K562 (cell line): ENCODE measurements around the gene ADPGK. TPM values are rescaled to one million over a fixed set of nuclear protein-coding genes. Genes with fewer than 3 reads are reported as not detected.

Source experiments
- ATAC-seq: fragments of 200-7000 bp; cut with Tn5 transposase; 3 replicates; pipeline ENCODE4 v1.9.1; 2020; ENCODE audit warnings: moderate library complexity
- BruUV-seq: library from RNA; stranded (reverse); fragments of 400-500 nt; replicated peaks from 2 replicates; lab custom pipeline; 2021; lab: Mats Ljungman, UMichigan
- CTCF ChIA-PET: fragments of 300-600 bp; formaldehyde crosslinking; extraction: SDS; loops from one replicate; lab custom pipeline; 2021; ENCODE audit warnings: low intra/inter-chr PET ratio; lab: Yijun Ruan, JAX
- POLR2A ChIA-PET: fragments of 300-600, 350-650 bp; sonication (Branson Sonifier 250); formaldehyde crosslinking; extraction: SDS; loops from one replicate; lab custom pipeline; 2021; ENCODE audit warnings: antibody characterized with exemption, inconsistent platforms; lab: Yijun Ruan, JAX
- DNase-seq, 4 experiments: peaks; one replicate each; pipeline versions ENCODE4 v3.0.0 to v3.0.0-alpha.2; 2011 to 2018; ENCODE audit warnings: low spot score in 3 of 4, mixed read lengths in 3 of 4; ENCODE audit errors: extremely low read depth in 1 of 4
- FAIRE-seq: peaks from 2 replicates; lab custom pipeline; 2011; peaks lifted over from hg19 to GRCh38; lab: Jason Lieb, UNC
- H2AFZ ChIP-seq: 2 replicates; pipeline ENCODE4 v1.6.0; 2011; ENCODE audit warnings: low read depth, low read length, control low read depth, inconsistent platforms
- H3K27ac ChIP-seq: fragments of 200-600 bp; 3 replicates; pipeline ENCODE4 v1.8.0; 2011; ENCODE audit warnings: low read depth, mild to moderate bottlenecking, control low read depth, inconsistent platforms, low read length, moderate library complexity, mixed read lengths; ENCODE audit errors: extremely low read depth
- H3K27me3 ChIP-seq, 2 experiments: fragments of 300-600 bp in 1 of 2; 2 replicates in 1 of 2; 3 replicates in 1 of 2; pipeline versions ENCODE4 v1.6.0 to v1.8.0; 2011; ENCODE audit warnings: inconsistent platforms in 2 of 2, low read length in 2 of 2, mild to moderate bottlenecking in 1 of 2, mixed read lengths in 1 of 2, moderate library complexity in 1 of 2; ENCODE audit not compliant: control insufficient read depth in 2 of 2, insufficient read depth in 2 of 2
- H3K36me3 ChIP-seq: fragments of 300-600 bp; 3 replicates; pipeline ENCODE4 v1.8.0; 2011; ENCODE audit warnings: mild to moderate bottlenecking, low read length, inconsistent platforms; ENCODE audit not compliant: control insufficient read depth, insufficient read depth
- H3K4me1 ChIP-seq, 2 experiments: fragments of 200-600 bp in 1 of 2; replicated peaks in 1 of 2; 2 replicates in 1 of 2; 3 replicates in 1 of 2; pipeline versions ENCODE4 v1.5.1 to v1.8.0; 2011; ENCODE audit warnings: inconsistent platforms in 2 of 2, low read length in 2 of 2, mild to moderate bottlenecking in 1 of 2, mixed read lengths in 1 of 2, moderate library complexity in 1 of 2; ENCODE audit not compliant: control insufficient read depth in 2 of 2, insufficient read depth in 2 of 2
- H3K4me2 ChIP-seq: 2 replicates; pipeline ENCODE4 v1.6.1; 2011; ENCODE audit warnings: low read length, control low read depth, inconsistent platforms, mixed read lengths; ENCODE audit not compliant: insufficient read depth
- H3K4me3 ChIP-seq: fragments of 200-600 bp; sonication (generic), shearing (Covaris generic); 2 replicates; pipeline ENCODE4 v1.5.1; 2016; ENCODE audit warnings: control low read depth, inconsistent platforms
- H3K79me2 ChIP-seq: fragments of 200-600 bp; 3 replicates; pipeline ENCODE4 v1.8.0; 2011; ENCODE audit warnings: low read length, inconsistent platforms; ENCODE audit not compliant: control insufficient read depth, insufficient read depth
- H3K9ac ChIP-seq, 2 experiments: 2 replicates each; pipeline versions ENCODE4 v1.6.0 to v1.6.1; 2011; ENCODE audit warnings: low read depth in 2 of 2, low read length in 2 of 2, control low read depth in 1 of 2, inconsistent platforms in 1 of 2, mild to moderate bottlenecking in 1 of 2, mixed read lengths in 1 of 2; ENCODE audit not compliant: insufficient read depth in 1 of 2
- H3K9me1 ChIP-seq: one replicate; pipeline ENCODE4 v1.6.0; 2011; ENCODE audit warnings: inconsistent platforms, mild to moderate bottlenecking, low read length, moderate library complexity; ENCODE audit not compliant: control insufficient read depth, insufficient read depth
- H3K9me3 ChIP-seq: replicated peaks from 2 replicates; pipeline ENCODE4 v1.5.1; 2011; ENCODE audit warnings: low read depth, low read length, inconsistent platforms; ENCODE audit not compliant: control insufficient read depth, insufficient read depth
- H4K20me1 ChIP-seq: replicated peaks from 2 replicates; pipeline ENCODE4 v1.6.1; 2011; ENCODE audit warnings: low read length, inconsistent platforms, mixed read lengths; ENCODE audit not compliant: control insufficient read depth, insufficient read depth
- DPF2 ChIP-seq: fragments of 450-650 bp; IDR thresholded peaks from 2 replicates; pipeline ENCODE4 v1.6.1; 2016
- EGR1 ChIP-seq: fragments of 450-650 bp; conservative IDR thresholded peaks from 2 replicates; pipeline ENCODE4 v1.6.1; 2017; ENCODE audit warnings: mild to moderate bottlenecking
- ELF1 ChIP-seq: fragments of 200-800 bp; sonication (Bioruptor generic); IDR thresholded peaks from 2 replicates; pipeline ENCODE4 v1.6.1; 2016; ENCODE audit warnings: missing genetic modification characterization, missing compliant biosample characterization
- FOXK1 ChIP-seq: sonication (generic); formaldehyde crosslinking; IDR thresholded peaks from 2 replicates; pipeline ENCODE4 v1.8.0; 2022; ENCODE audit warnings: missing genetic modification reagents, mild to moderate bottlenecking, borderline replicate concordance
- HNRNPK ChIP-seq: fragments of 200-400 bp; formaldehyde crosslinking; IDR thresholded peaks from one replicate; pipeline ENCODE4 v1.6.1; 2018; ENCODE audit warnings: mild to moderate bottlenecking, low read depth, low read length; ENCODE audit not compliant: poor library complexity, severe bottlenecking
- HNRNPL ChIP-seq: fragments of 200-400 bp; formaldehyde crosslinking; IDR thresholded peaks from 2 replicates; pipeline ENCODE4 v1.6.1; 2017; ENCODE audit warnings: low read depth, mild to moderate bottlenecking, low read length
- KLF6 ChIP-seq: fragments of 250-450 bp; sonication (Bioruptor Pico); IDR thresholded peaks from 2 replicates; pipeline ENCODE4 v1.4.0; 2020; ENCODE audit warnings: mild to moderate bottlenecking, moderate library complexity, borderline replicate concordance
- MAFF ChIP-seq: IDR thresholded peaks from 2 replicates; pipeline ENCODE4 v1.6.1; 2012; ENCODE audit warnings: low read length, improper control_type of control experiment
- PHF20 ChIP-seq: fragments of 450-650 bp; IDR thresholded peaks from 2 replicates; pipeline ENCODE4 v1.6.1; 2018; ENCODE audit not compliant: partially characterized antibody
- POLR2H ChIP-seq: IDR thresholded peaks from 2 replicates; pipeline ENCODE4 v1.6.1; 2016; ENCODE audit warnings: missing genetic modification characterization, low read depth, mild to moderate bottlenecking, control low read depth, missing compliant biosample characterization, moderate library complexity
- RBM14 ChIP-seq: fragments of 200-400 bp; formaldehyde crosslinking; IDR thresholded peaks from 2 replicates; pipeline ENCODE4 v1.6.1; 2018; ENCODE audit warnings: low read depth, mild to moderate bottlenecking, low read length, moderate library complexity, borderline replicate concordance; ENCODE audit not compliant: insufficient read depth
- SIX5 ChIP-seq, 2 experiments: IDR thresholded peaks; 2 replicates each; pipeline ENCODE4 v1.6.1; 2011; ENCODE audit warnings: low read length in 2 of 2, borderline replicate concordance in 1 of 2, low read depth in 1 of 2, mild to moderate bottlenecking in 1 of 2, moderate library complexity in 1 of 2; ENCODE audit not compliant: insufficient read depth in 1 of 2
- THRAP3 ChIP-seq: fragments of 450-650 bp; IDR thresholded peaks from 2 replicates; pipeline ENCODE4 v1.6.1; 2016; ENCODE audit warnings: mild to moderate bottlenecking, inconsistent platforms, borderline replicate concordance
- ZNF140 ChIP-seq: fragments of 250-450 bp; sonication (Bioruptor Pico); IDR thresholded peaks from 2 replicates; pipeline ENCODE4 v1.8.0; 2021; ENCODE audit warnings: moderate library complexity, mild to moderate bottlenecking, inconsistent platforms
- WGBS: fragments of 100-300 bp; shearing (Covaris generic); methylation state at CpG from one replicate; pipeline ENCODE4 v1.1.6; 2016; ENCODE audit warnings: low coverage, mixed read lengths; ENCODE audit not compliant: insufficient coverage; ENCODE audit errors: missing lambda C conversion rate; 5-methylcytosine and 5-hydroxymethylcytosine counted together
- in situ Hi-C: fragments of 300-500 bp; cut with MboI; formaldehyde crosslinking; loops from 4 replicates; pipeline ENCODE4 v1.15.0; 2018; ENCODE audit warnings: inconsistent platforms, mixed read lengths
- intact Hi-C: fragments of 100-400 bp; cut with micrococcal nuclease; formaldehyde crosslinking; loops from 2 replicates; pipeline ENCODE4 v1.14.2; 2022
- polyA plus RNA-seq, 8 experiments: library from polyadenylated mRNA; depleted of rRNA in 4 of 8; stranded (reverse) in 5 of 8; unstranded in 3 of 8; fragments of >200 nt; fragmentation: Nextera tagmentation in 2 of 8; fragmentation: Illumina TruSeq in 1 of 8; extraction: Ambion mirVana in 2 of 8; extraction: Trizol in 1 of 8; gene quantifications; 2 replicates each; pipeline versions ENCODE4 v1.2.1 to v1.2.3, GENCODE V29; 2011 to 2014; ENCODE audit warnings: inconsistent platforms in 1 of 8, missing spikeins in 1 of 8
- total RNA-seq, 7 experiments: library from RNA; depleted of rRNA in 6 of 7; stranded (reverse); fragments of >200 nt in 6 of 7; fragmentation: Illumina TruSeq in 2 of 7; extraction: Trizol in 2 of 7; gene quantifications; 2 replicates each; pipeline versions ENCODE4 v1.2.1 to v1.2.3, GENCODE V29; 2011 to 2021; ENCODE audit warnings: low replicate concordance in 1 of 7

The ADPGK gene
- total and polyA plus RNA-seq, 9 of the 15 experiments (the other 6 are each of a cell fraction or from before 2014, with no cell fraction given), result 13.4 to 97.4 (median 48.5) TPM

- CTCF ChIA-PET, result no interaction called here
- Histone ChIP-seq H3K9me3 (no peaks in the 10 kb centered on the region), H3K27me3 (no peaks in the 10 kb centered on the region), H3K9ac (no peak overlapping the region), H3K36me3 (no peaks in the 10 kb centered on the region), H3K4me3 (no peak overlapping the region), H2AFZ (no peak overlapping the region), H4K20me1 (no peaks in the 10 kb centered on the region), H3K4me1 (peaks cover 0 to 2% of the 10 kb centered on the region in 2 experiments; a peak in 1 of 5 replicates), H3K9me1 (no peaks in the 10 kb centered on the region), H3K27ac (no peak overlapping the region), H3K79me2 (peaks cover 2% of the 10 kb centered on the region; the same call in 2 of the 3 replicates), H3K4me2 (no peak overlapping the region)
- no TSS peak for BruUV-seq
- 53% methylated on average over 11 of the region's 11 CpGs for WGBS
- FAIRE-seq (no peak), DNase-seq (peak in 2 of 4 experiments; percentile 17 to 24), ATAC-seq (peak; percentile 50; the same call in 2 of the 3 replicates)
- intact Hi-C loops (no loop called here), in situ Hi-C loops (no loop called here)
- POLR2A ChIA-PET, result no interaction called here
- no peak for TF ChIP-seq FOXK1
- no peak for TF ChIP-seq HNRNPL
- TF ChIP-seq MAFF, result no peak
- no peak for TF ChIP-seq RBM14
- TF ChIP-seq SIX5 (IDR thresholded peaks at IDR 0.05; ENCODE audit: borderline replicate concordance in 1 of 2, insufficient read depth in 1 of 2, low read depth in 1 of 2, low read length in 2 of 2), result no peak
- no peak for TF ChIP-seq ZNF140 (CRISPR knock-in tag)
- TF ChIP-seq EGR1, result peak; percentile 27; the same call in 1 of the 2 replicates
- no peak for TF ChIP-seq KLF6 (CRISPR knock-in tag)
- no peak for TF ChIP-seq ELF1
- TF ChIP-seq POLR2H (tag), result no peak
- TF ChIP-seq THRAP3, result no peak
- TF ChIP-seq HNRNPK, result no peak
- TF ChIP-seq DPF2, result 0 out of 2 replicates have a peak, but pooled peaks have one; percentile 14
- no peak for TF ChIP-seq PHF20
Measured at GRCh38 chr15:72706266-72706665, 77.3 kb downstream of the ADPGK start.
